HG02610 (cell line): Measurements from ENCODE around the gene JAZF1.
"Not testable (repeated sequence)": the region's sequence is repeated elsewhere in the genome, so short reads cannot be mapped to it uniquely, and the experiment has no call there.

Experiments used
- ATAC-seq: cut with Tn5 transposase; IDR thresholded peaks from one replicate; pipeline ENCODE4 v1.9.1; 2021; ENCODE audit warnings: mild to moderate bottlenecking, moderate library complexity; ENCODE audit not compliant: unreplicated experiment

JAZF1 gene

DNA sequence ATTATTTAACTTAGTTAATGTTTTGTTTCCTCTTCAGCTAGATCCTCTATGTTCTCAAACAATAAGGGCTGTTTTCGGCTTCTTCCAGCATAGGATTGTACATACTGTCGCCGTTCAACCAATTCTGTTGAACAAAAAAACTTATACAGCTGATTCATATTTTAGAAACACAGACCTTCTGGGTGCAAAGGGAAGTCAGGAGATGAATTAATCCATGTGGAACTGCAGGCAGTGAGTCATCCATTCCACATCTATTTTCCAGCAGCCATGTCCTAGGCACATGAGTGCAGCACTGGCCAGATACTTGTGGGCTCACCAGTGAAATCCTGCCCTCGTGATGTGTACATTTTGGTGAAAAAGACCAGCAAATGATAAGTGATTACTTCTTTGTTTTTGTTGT is 163.2 kb downstream of the JAZF1 start:
- no peak for ATAC-seq

DNA sequence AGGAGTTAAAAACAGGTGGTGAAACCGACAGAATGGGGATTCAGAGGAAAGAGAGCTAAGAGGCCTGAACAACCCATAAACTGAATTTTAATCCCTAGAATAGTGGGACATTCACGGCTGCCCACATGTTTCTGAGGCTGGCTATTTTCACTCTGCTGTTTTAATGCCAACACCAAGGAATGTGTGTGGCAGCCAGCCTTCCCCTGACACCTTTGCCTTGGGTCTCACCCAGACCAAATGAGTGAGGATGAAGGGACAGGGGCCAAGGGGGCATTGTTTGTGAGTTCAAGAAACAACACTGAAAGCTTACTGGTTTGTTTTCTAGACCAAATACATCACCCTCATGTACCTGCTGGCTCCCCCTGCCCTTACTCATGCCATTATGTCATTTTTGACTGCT is 164.3 kb downstream of the JAZF1 start:
- no peak for ATAC-seq

DNA sequence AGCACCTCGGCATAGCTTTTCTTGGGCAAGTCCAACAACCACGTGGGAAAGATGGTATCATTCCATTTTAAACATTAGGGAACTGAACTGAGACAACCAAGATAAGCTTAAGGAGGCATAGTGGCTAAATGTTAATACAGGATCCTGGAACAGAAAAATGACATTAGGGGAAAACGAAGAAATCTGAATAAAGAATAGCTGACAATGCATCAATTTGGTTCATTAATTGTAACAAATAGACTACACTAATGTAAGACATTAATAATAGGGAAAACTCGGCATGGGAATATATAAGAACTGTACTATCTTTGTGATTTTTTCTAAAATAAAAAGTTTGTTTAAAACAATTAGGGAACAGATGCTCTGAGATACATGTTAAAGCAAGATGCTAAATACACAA is 165.4 kb downstream of the JAZF1 start:
- no peak for ATAC-seq

DNA sequence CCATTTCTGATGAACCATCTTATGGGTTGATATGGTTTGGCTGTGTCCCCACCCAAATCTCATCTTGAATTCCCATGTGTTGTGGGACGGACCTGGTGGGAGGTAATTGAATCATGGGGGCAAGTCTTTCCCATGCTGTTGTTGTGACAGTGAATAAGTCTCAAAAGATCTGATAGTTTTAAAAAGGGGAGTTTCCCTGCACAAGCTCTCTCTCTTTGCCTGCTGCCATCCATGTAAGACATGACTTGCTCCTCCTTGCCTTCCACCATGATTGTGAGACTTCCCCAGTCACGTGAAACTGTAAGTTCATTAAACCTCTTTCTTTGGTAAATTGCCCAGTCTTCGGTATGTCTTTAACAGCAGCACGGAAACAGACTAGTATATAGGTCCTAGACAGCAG is 166.3 kb downstream of the JAZF1 start:
- not testable (repeated sequence) for ATAC-seq

DNA sequence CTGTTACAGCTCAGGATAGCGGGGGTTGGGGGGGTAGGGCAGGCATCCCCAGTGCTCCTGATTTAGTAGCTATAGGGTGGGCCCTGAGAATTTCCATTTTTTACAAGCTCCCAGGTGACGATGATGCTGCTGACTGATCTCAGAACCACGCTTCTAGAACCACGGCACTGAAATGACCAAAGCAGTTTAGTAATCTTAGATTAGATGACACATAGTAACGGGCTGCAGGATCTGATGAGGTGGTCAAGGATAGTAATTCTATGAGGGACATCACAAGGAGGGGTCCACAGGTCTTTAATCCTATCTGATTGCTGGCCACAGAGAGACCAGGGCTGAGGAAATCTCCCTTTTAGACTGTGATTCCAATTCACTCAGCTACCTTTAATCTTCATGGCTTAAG is 167.2 kb downstream of the JAZF1 start:
- ATAC-seq: no peak

DNA sequence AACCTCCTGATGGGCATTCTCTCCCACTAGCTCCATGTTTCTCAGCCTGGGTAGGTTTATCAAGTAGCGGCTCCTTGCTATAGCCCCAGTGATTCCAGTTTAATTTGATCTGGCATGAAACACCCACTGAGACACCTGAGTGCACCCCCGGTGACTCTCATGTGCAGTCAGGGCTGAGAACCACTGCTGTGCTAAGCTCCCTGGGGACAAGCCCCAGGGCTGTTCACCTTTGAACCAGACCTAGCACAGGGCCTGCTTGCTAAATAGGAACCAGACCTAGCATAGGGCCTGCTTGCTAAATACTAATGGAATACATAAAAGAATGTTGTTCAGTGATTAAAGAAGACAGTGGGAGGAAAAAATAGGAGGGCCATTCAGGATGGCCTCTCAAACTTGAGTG is 167.6 kb downstream of the JAZF1 start:
- no peak for ATAC-seq

DNA sequence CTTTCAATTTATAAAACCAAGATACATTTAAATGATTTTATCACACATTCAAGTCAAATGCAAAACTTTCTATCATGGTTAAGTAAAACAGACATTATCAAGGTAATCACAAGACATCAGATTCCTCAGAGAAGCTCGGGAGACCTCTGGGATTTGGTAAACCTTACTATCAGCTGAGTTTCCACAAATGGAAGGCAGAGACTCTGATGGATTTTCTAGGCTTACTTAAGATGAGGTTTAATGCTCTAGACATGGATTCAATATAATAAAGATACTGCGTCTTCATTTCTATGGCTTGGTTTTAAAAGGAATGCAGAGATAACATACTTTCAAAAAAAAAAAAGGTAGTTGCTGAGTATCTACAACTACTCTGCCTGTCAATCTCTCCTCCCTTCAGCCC is 171.7 kb downstream of the JAZF1 start:
- no peak for ATAC-seq

DNA sequence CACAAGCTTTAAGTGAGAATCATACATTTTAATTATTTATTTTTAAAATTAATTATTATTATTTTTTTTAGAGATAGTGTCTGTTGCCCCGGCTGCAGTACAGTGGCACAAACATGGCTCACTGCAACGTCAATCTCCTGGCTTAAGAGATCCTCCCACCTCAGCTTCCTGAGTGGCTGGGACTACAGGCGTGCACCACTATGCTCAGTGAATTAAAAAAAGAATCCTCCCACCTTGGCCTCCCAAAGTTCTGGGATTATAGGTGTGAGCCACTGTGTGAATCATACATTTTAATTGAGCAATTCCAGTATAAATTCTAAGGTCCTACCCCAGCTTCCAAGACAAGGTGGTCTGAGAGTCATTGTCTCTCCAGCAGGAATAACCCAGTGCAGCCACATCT is 172.4 kb downstream of the JAZF1 start:
- ATAC-seq: no peak

DNA sequence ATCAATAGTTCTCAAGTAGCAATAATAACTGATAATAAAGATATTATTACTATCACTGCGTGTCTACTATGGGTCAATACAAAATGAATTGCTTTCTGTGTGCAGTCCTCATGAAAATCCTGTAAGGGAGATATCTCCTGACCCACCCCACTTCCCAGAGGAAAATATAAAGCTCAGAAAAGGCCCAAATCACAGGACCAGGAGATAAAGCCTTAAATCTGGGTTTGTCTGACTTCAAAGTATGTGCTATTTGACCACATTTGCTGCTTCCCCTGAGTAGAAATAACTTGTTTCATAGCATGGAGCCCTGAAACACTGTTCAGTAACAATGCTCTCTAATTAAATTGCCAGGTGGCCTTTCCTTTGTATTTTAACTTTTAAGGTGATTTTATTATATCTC is 174.1 kb downstream of the JAZF1 start:
- no peak for ATAC-seq

DNA sequence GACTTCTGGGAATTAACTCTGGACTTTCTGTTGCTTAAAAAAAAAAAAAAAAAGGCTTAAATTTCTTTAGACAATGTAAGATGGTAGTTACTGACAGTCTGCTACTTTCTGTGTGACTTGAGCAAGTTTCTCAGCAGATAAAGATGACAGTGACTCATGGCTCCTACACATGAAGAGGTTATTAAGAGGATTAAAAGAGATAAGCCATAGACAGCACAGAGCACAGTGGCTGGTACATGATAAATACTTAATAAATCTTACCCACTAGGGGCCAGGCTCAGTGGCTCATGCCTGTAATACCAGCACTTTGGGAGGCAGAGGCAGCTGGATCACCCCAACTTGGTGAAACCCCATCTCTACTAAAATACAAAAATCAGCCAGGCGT is 174.8 kb downstream of the JAZF1 start:
- no peak for ATAC-seq

DNA sequence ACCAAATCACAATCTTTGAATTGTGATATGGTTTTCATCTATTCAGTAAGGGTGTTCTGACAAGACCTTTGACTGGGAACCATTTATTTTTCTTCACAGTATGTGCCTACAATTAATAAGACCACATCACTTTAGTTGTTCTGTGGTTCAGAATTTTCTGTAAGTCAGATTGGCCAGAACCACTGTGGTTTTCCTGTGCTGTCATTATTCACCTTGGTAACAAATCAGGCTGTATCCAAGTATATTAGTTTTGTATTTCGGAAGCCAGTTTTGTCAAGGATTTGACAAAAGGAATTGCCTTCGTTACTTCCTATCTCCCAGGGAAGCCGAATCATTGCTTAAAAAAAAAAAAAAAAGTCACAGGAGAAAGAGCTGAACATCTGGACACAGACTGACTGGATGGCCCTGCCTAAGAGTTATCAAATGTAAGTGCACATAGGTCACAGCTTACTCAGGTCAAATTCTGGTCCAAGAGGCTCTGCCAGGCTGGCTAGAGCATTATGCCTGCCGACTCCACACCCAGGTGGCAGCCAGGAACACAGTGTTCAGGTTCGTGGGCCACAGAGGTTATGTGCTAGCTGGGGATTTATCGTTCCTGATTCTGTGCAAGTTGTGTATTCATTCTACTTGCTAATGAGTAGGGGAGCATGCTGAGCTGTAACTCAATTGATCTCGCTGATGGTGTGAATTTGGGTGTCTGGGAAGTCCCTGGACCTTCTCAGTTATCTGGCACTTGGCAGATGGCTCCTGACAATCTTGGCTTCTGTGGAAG is 175.3 kb downstream of the JAZF1 start:
- no peak for ATAC-seq

DNA sequence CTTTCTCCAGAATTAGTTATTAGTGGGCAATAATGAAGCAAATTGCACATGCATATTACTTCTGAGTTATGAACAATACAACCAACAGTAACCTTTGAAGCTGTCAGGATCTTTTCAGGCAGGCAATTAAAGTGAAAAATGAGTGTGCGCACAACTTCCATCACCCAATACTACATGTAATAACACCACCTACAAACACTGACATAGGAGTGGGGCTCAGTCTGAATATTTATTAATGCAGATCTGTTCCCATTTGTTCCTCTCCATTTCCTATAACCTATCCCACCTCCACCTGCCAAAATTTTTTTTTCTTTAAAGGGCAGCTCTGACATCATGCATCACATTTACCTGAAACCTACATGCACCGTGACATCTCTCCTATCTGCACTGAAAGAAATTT is 177.2 kb downstream of the JAZF1 start:
- ATAC-seq: no peak

DNA sequence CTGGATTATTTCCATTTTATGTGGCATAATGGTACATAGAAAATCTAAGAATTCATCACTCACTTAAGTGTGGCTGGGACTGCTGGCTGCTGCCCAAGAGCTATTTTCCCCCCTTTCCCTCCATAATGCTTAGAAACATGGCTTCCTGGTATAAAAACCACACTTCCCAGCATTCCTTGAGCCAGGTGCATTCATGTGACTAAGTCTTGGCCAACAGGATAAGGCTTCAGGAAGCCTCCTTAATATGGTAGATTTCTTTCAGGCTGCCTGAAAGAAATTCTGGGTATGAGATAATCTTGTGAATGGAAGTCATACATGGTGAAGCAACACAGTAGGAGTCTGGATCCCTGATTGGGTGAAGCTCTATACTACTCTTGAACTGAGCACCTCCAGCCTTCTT is 178.0 kb downstream of the JAZF1 start:
- no peak for ATAC-seq

DNA sequence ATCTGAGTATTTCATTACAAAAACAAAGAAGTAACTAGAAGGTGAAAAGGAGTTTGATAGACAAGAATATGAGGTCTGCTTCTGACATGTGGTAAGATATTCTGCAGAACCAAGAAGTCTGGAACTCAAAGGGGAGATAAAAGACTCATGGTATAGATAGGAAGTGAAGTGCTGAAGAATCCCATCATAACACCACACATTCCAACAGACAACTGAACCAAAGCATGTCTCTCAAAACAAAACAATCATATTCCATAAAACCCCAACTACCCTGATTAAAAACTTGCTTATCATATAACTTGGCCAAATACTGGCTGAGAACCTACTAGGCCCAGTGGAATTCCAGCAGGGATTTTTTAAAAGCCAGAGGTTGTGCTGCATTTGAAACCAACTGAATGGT is 178.7 kb downstream of the JAZF1 start:
- no peak for ATAC-seq

DNA sequence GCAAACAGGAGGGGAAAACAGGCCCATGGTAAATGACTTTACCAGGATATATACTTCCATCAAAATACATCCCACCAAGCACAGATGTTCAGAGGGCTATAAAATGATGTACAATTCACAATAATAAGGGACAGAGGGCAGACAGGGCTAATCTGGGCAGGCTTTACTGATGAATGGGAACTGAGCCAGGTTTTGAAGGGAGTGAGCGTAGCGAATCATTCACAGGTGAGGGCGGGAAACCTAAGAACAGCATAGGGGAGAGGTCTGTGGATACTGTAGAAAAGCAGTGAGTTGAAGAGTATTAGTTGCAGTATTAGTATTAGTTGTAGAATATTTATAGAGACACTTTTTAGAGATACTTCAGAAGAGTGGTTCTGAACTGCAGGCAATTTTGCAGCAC is 180.8 kb downstream of the JAZF1 start:
- no peak for ATAC-seq

DNA sequence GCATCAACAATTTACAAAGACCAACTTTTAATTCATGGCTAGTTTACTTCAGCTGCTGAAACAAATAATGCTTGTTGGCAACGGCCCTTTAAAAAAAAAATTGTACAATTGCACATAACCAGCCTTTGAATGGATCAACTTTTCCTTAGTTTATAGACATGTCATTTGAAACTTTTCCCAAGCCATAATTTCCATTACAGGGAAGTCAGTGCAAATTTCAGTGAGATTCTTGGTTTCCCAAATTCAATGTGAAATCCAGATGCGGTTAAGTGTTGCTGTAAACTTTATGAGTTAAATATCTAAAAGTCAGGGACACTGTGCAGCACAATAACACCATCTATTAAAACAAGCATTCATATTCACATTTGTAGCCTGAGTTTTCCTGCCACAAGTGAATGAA is 182.2 kb downstream of the JAZF1 start:
- ATAC-seq: no peak

DNA sequence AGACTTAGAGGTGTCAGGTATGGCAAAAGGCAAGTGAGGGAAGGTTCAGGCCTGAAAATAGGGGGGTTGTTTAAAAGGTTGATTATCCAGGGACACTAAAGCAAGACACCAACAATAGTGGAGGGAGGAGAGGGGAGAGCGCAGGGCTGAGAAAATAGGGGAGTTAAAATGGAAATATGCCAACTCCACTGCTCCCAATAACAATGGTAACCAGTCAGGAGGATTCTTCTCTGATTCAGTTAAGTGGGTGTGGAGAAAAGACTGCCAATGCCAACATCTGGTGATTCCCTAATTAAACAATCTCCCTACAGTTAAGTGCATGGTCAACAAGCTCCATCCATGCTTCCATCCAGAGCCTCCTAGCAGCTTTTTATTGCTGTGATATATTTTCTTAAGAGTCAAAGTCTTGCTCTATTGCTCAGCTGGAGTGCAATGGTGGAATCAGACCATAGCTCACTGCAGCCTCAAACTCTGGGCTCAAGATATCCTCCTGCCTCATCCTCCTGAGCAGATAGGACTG is 183.3 kb downstream of the JAZF1 start:
- no peak for ATAC-seq

DNA sequence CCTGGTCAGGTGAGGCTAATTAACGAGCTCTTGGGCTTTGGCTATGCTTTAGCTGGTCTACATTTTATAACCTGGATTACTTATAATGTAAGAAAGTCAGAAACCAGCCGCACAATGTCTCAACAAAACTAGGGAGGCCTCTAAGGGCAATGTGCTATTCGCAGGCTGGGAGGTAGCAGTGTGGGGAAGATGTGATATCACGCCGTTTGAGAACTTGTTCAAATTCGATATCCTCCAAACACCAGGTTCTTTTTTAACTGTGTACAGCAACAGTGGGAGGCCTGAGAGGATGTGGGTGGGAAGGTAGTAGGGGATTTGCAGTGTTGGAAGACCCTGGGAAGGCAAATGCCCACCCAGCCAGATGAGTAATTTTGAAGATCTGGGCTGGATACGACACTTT is 184.5 kb downstream of the JAZF1 start:
- ATAC-seq: no peak

DNA sequence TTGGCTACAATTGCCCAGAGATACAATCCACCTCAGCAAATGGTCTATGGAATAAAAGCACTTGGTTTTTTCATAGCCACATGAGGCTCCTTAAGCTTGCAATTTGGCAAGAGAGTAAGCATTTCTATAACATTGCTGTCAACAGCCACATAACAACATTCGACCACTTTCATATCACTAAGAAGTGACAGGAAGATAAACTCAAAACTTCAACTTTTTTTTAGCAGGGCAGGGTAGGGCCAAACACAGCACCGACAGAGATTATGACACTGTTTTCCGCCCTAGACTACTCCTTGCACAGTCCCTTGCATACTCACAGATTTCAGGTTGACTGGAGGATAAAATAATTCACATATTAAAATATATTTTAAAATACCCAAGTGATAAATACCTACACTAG is 185.4 kb downstream of the JAZF1 start:
- no peak for ATAC-seq

DNA sequence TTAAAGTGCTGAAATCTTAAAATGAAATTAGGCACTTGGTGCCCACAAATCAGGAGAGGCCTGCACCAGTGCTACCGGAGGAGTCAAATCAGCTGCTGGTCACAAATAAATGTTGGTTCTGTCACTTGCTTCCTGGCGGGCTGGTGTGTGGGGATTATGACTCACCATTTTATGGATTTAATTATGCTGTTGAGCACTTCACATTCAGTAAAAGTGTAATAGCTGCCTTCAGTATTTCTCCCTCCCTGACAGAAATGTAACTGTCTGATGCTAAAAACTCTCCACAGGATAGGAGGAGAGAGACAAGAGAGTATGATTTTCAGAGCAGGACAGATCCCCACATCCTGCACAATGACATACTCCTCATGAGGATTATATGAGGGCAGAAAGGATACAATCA is 186.0 kb downstream of the JAZF1 start:
- ATAC-seq: no peak

DNA sequence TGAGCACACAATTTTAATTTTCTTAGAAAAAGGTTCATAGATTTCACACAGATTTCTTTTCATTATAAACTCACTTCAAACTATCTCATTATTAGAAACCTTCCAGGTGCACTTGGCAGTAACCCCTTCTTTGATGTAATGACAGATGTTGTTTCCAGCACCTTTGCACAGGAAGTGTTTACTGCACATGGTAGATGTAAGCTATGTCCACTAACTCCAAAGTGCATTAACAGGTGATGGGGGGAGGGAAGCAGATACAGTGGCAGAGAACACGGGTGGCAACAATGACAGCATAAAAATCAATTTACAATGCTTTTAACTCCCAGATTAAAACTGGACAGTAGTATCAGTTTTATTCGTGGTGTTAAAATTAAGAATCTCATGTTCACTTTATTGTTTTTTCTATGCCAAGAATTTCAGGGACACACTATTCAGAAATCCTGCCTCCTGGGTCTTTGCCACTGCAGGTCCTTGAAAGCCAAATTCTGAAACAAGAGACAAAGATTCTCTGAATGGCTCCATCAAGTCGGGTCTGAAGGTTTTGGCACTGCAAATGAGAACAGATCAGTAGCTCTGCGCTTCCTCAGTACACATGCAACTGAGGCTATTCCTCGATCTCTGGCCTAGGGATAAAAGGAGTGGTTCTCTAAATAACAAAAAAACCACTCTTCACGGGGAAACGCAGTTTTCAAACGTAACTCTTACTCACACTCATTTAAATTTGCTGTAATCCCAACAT is 187.7 kb downstream of the JAZF1 start:
- ATAC-seq: no peak

DNA sequence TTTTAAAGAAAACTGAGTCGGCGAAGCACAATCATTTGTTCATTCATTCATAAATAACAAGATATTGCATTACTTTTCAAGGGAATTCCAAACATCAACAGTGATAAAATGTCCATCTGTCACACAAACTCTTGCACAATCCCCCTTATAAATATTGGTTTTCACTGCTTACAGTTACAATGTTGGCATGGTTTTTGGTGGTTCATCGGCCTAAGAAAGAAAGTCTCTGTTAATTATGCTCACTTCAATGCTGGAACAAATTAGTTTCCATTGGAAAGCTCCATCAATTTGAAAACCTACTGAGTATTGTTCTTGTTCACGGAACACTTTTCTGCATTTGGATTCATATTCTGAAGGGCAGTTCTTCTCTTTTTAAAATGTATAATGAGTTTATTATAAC is 188.5 kb downstream of the JAZF1 start:
- ATAC-seq: no peak
